GM18520 (cell line): ENCODE data around the gene PHF14.
"Not testable (repeated sequence)": the region's sequence is repeated elsewhere in the genome, so short reads cannot be mapped to it uniquely, and the experiment has no call there.

Experiments used
- ATAC-seq: cut with Tn5 transposase; IDR thresholded peaks from one replicate; pipeline ENCODE4 v1.9.1; 2021; ENCODE audit not compliant: unreplicated experiment

PHF14 gene

GRCh38 chr7:10973061-10973941 is at the start of gene PHF14:
Gene PHF14 (plus strand): TSS chr7:10973872. CDS start chr7:10974324, 452 bp downstream.
- ATAC-seq: peak; percentile 98

GRCh38 chr7:10924370-10924769 is 49.3 kb upstream of the PHF14 start:
- ATAC-seq: no peak

DNA sequence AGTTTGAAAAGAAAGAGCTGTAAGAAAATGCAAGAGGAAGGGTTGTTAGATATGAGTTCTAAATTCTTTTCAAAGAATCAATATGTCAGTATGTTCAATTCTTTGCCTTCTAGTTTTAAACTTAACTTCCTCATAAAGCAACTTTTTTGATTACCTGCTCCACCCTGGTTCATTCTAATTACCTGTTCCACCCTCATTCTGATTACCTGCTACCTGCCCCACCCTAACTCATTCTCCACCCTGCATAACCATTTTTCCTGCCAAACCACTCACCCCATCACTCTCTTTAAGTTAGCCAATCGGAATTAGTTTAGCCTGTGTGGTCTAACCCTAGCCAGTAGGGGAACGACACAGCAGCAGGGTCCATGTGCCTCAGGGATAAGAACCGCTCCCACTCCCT is 45.5 kb upstream of the PHF14 start:
- not testable (repeated sequence) for ATAC-seq

GRCh38 chr7:10930551-10930950 is 43.1 kb upstream of the PHF14 start:
- no peak for ATAC-seq

GRCh38 chr7:10931161-10931560 is 42.5 kb upstream of the PHF14 start:
- ATAC-seq: no peak

- ATAC-seq: no peak
Observed at GRCh38 chr7:10934292-10934691, 39.4 kb upstream of the PHF14 start.

GRCh38 chr7:10939237-10939910 is 34.3 kb upstream of the PHF14 start:
- no peak for ATAC-seq

DNA sequence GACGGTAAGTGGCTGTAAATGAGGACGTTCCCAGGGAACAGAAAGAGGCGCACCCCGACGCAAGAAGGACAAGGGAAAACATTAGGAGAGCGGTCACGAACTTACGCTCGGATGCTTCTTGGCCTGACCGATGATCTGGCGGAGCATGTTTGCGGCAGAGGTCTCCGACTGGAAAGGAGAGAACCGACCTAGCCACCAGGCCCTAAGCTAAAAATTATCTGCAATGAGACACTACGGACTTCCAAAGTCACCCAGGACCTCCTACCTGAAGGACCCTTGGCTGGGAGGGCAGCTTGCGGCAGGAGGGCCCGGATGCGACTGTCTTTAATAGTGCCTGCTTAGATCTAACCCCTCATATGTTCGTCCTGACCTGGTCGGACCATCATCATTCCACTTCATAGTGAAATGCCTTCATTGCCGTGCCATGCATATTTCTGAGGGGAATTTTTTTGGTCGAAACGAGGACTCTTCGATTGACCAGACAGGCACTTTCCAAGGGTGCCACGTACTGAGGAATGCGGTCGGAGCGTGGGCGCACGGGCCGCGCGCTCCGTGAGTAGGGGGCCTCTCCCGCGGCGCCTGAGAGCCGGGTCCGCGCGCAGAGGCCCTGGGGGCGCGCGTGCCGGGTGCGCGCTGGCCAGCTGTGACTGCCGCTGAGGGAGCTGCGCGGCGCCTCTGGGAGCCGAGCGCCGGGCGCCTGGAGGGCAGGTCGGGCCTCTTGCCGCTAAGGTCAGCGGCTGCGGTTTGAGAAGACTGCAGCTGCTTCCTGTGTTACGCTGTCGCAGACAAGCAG is 33.6 kb upstream of the PHF14 start:
- ATAC-seq: peak; percentile 93

GRCh38 chr7:10940704-10941355 is 32.8 kb upstream of the PHF14 start:
- no peak for ATAC-seq

- no peak for ATAC-seq
Observed at GRCh38 chr7:10950494-10950893, 23.2 kb upstream of the PHF14 start.

DNA sequence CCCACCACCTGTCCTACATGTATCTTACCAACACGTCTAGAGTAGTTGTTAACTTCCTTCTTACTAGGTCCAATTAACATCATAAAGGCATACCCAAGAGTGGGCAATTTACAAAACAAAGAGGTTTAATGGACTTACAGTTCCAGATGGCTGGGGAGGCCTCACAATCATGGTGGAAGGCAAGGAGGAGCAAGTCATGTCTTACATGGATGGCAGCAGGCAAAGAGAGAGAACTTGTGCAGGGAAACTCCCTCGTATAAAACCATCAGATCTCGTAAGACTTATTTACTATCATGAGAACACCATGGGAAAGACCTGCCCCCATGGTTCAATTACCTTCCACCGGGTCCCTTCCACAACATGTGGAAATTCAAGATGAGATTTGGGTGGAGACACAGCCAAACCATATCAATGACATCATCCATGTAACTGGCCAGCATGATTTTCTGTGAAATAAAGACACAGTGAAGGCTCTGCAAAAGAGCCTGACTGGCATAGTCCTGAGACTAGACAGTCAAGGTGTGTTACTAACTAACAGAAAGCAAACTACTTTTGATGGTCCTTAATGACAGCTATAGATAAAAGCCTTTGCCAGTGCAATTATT is 22.6 kb upstream of the PHF14 start:
- ATAC-seq: not testable (repeated sequence)

- ATAC-seq: no peak
Observed at GRCh38 chr7:10952588-10952987, 21.1 kb upstream of the PHF14 start.

GRCh38 chr7:10953078-10953750 is 20.5 kb upstream of the PHF14 start:
- ATAC-seq: peak; percentile 63

DNA sequence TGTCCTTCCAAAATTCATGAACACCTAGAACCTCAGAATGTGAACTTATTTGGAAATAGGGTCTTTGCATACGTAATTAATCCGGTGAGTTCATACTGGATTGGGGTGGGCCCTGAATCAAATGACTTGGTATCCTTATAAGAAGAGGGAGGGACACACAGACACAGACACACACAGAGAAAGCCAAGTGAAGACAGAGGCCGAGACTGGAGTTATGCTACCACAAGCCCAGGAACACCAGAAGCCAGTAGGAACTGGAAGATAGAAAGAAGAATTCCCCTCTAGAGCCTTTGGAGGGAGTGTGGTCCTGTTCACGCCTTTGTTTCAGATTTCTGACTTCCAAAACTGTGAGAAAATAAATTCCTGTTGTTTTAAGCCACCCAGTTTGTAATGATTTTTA is 17.1 kb upstream of the PHF14 start:
- ATAC-seq: no peak

- ATAC-seq: not testable (repeated sequence)
Observed at GRCh38 chr7:10960242-10960641, 13.4 kb upstream of the PHF14 start.

- ATAC-seq: not testable (repeated sequence)
Observed at GRCh38 chr7:10965016-10965415, 8.7 kb upstream of the PHF14 start.

- no peak for ATAC-seq
Observed at GRCh38 chr7:10972174-10972573, 1.5 kb upstream of the PHF14 start.

- peak; percentile 13 for ATAC-seq
Observed at GRCh38 chr7:10973942-10974911, 555 bp downstream of the PHF14 start.

DNA sequence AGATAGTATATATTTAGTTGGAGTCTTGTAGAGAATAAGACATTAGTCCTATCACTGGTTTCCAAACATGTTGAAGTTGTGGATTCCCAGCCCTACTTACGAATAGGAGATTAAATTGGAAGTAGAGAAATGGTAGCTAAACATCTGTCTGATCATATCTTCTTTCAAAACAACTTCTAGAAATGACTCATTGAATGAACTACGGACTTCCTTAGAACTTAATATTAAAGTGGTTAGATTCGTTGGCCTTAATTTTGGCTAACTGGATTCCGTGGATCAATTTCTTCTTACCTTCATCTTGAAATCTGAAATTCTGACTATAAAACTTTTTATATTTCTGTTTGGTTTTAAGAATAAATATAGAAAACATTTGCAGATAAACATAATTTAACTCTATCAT is 3.4 kb downstream of the PHF14 start:
- no peak for ATAC-seq
